ENCODE measurements around the gene EFEMP1.

The EFEMP1 gene

DNA sequence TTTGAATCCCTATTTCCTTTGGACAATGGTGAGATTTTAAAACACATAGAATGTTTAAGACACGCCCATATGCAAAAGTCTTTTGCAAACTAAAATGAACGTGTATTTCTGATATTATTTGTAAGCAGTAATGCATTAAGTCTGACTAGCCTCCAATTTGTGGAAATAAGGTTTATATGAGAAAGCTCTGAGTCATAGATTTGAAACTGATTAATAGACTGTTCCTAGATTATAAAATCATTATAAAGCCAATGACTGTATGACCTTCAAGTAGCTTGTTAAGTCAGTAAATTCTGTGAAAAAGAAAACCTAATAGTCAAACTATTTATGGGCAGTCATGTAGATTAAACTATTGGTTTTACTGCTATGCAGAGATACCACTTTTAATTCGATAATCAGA is 12.8 kb upstream of the EFEMP1 start:
- no peak for DNase-seq

DNA sequence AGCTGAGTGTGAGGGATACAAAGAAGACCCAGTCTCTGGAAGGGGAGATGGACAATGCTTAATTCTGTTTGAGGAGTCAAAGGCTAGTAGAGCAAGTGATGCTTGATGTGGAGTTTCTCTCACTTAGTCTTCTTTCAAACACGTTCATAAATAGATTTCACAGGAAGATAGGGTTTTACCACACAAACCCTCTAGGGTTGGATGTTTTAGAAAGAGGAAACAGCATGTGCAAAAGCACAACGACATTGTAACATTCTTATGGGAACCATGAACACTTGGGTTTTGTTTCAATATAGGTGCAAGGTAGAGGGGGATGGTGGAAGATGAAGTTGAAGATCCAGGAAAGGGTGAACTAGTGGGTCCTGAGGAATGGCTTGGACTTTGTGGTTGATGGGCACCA is 10.8 kb upstream of the EFEMP1 start:
- DNase-seq: no peak

DNA sequence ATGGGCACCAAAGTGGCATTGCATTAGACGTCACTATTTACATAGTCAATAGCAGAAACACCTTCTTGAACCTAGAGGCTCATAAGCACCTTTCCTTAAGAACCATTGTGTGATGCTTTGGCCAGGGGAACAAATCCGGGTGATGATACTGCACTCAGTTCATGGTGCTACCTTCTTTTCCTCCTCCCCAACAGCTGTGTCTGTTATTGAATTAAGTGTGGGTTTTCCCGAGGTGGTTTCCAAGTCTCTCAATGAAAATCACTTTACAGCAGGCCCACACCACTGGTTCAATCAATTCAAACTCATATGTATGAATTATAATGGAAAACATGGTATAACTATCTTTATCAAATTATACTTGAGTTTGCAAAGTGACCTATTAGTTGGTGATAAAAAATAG is 9.3 kb upstream of the EFEMP1 start:
- no peak for DNase-seq

DNA sequence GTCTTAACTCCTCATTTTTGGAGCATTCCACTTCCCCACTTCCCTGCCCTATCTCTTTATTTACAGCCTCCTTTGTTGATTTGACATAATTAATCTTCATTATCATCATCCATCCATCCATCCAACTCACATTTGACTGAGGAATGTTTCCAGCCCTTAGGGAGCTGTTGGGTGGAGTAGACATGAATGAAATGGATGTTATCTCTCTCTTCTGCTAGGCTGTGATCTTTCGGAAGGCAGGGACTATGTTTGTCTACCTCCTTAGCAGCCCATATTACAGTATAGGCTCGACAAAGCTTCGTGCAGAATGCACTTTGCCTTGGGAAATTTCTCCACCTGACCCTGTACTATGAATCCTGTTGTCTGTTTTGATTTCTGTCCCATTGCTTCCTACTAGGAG is 7.7 kb upstream of the EFEMP1 start:
- DNase-seq: no peak

DNA sequence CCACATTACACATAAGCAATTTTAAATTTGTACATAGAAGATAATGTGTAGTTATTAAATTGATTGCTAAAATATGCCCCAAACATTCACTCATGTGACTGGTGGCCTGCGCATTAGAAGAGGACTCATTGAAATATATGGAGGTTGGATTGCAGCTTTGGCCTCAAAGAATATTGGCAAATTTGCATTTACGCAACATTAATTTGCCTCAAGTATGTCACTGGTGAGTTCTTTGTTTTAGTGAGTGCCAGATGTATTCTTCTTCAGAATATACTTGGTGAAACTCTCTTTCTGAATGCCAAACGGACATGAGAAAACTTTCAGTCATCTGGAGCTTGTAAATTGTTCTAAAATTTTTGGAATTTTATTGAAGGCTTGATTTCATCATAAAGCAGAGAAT is 5.9 kb upstream of the EFEMP1 start:
- DNase-seq: no peak

DNA sequence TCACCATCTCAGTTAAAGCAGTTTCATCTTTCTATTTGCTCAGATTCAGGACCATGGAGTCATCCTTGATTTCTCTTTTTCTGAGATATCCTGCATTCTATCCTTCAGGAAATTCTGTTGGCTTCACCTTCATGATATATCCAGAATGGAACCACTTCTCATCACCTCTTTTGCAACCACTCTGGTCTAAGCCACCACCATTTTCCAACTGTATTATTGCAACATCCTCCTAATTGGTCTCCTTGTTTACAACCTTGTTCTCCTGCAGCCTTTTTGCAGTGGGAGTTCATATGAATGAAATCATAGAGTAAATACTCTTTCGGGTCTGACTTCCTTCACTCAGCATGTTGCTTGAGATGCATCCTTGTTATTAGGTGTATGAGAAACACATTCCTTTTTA is 3.4 kb upstream of the EFEMP1 start:
- DNase-seq: no peak

DNA sequence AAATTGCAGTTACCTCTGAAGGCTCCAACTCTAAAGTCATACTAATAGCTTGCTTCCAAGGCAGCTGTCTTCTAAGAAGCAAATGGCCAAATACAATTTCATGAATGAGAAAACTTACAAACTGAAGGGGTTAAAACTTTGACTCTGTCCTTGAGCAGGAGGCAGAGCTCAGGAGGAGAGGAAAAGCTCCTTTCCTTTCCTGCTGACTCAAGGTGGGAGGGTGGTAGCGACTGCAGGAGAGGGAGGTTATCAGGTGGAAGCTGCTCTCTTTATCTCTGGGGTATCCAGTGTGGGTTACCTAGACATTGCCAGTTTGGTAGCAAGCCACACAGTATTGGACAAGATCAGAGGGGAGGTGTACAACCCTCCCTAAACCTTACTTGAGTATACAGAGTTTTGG is 2.7 kb upstream of the EFEMP1 start:
- no peak for DNase-seq

DNA sequence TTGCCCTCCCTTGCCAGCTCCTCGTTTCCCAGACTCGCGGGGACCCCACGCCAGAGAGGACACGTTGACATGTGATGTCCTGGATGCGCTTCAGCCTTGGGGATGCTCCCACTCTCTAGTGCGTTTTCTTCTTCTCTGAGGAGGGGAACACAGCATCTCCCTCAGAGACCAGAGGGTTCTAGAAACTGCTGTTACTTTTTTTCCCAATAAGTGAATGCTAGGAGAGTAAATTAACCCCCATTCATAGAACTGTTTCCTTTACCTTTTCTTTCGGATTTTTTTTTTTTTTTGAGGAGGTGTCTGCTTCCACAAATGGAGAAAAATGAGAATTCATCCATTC is 370 bp upstream of the EFEMP1 start:
- no peak for DNase-seq

DNA sequence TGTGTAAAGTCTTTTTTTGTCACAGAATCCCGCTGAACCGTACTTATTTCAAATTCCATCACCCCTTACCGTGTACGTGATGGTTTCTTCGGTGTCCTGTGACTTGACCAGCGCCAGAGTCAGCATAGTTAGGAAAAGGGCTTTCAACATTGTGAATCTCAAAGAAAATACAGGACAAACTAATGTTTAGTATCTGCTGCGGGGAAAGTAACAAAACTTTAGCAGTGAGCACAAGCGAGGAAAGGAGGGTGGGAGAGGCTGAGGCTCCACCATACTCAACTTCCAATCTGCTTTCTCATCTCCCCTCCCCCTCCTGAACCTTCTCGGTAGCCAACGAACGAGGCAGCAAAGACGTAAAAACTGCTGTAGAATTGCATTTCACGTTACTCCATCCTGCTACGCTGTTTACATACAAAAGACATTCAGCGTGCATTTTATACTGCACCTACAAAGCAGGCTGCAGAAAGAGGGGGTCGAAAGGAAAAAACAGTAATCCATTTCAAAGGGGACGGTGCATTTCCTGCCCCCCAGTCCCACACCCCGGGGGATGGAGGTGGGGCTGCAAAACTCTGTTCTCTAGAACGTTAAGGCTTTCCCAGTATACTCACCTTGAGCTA is 1.2 kb downstream of the EFEMP1 start:
- peak; percentile 58 for DNase-seq

DNA sequence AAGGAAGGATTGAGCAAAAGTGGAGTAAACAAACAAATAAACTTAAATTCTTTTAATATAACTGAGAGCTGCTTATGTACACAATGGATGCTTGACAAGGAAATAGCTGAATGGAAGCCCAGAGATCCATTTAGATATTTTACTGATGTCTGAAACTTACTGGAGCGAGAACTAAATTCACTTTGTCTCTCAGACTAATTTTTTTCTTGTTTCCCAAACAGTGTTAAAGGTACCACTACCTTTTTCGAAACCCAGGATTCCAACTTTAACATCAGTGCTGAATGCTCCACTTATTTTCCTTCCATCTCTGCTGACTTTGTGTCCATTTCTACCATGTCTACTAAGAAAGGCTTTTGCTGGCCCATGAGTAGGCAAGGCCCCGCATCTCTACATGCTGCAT is 4.0 kb downstream of the EFEMP1 start:
- no peak for DNase-seq

DNA sequence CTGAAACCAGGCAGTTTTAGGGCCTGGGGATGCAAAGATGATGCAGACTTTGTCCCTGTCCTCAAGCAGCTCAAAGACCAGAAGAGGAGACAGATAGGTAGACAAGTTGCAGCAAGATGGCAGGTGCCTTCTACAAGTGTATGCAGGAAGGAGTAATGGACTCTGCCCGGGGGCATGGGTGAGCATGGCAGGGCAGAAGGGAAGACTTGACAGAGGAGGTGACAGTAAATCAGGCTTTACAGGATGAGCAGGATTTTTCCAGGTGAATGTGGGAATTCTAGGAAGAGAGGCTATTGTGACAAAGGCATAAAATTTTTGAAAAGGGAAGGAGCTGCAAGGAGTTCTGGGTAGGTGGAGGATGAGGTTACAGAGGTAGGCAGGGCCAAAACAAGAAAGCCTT is 4.7 kb downstream of the EFEMP1 start:
- no peak for DNase-seq

DNA sequence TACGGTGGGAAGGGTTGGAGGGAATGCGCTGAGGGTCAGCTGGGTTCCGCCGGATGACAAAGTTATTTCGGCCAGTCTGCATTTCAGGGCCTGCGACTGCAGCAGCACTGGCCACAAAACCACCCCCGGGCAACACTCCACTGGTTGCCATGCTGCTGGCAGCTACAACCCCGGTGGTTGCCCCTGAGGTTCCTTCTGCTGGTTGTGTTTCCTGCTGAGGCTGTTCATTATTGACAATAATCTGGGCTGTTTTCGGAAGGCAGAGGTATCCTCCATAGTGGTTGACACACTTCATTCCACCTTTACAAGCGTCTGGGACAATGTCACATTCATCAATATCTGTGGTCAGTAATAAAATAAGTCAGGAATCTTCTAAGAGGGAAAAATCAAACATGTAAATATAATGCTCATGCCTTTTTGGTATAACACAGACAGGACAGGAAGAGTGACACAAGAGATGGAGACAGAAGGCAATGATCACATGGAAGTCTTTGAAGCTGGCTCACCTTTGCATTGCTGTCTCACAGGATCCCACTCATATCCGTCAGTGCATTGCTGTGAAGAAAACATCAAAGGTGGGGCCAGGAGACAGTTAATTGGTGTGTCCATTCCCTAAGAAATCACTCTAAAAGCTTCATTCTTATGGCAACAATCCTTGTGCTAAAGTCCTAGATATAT is 5.7 kb downstream of the EFEMP1 start:
- no peak for DNase-seq

DNA sequence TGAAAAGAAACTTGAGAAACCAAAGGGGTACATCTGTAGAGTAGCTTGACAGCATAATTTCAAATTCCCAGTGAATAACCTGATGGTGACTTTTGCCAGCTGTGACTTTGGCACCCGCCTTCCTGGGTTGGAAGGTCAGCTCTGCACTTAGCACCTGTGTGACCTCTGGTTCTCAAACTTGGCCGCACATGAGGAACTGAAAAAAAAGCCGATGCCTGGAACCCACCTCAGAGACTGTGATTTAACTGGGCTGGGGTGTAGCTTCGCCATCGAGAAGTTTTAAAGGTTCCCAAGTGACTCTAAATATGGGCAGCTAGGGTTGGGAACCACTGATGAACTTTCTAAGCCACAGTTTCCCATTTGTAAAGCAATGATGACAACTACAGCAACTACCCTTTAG is 6.5 kb downstream of the EFEMP1 start:
- no peak for DNase-seq

DNA sequence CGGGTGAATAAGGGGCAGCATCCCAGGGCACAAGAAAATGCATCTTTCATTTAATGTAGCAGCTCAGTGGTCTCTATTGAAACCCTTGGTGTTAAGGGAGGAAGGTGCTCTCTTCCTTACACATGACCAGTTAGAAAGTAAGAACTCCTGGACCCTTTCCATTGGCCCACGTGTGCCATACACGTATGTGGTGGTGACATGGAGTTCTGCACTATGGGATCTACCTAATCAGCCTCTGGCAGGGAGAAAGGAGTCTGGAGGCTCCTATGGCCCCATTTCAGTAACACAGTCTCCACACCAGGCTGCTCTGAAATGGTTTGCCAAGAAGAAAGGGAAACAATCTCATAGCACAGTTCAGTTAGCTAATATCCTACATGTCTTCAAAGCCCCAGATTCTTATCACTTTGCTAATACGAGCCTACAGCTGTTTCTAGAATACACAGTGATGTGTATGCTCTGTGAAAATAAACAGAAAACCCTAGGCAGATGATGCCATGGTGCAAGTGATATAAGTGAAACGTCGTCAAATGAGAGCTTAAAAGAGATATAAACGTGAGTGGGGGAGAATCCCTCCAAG is 7.0 kb downstream of the EFEMP1 start:
- no peak for DNase-seq

DNA sequence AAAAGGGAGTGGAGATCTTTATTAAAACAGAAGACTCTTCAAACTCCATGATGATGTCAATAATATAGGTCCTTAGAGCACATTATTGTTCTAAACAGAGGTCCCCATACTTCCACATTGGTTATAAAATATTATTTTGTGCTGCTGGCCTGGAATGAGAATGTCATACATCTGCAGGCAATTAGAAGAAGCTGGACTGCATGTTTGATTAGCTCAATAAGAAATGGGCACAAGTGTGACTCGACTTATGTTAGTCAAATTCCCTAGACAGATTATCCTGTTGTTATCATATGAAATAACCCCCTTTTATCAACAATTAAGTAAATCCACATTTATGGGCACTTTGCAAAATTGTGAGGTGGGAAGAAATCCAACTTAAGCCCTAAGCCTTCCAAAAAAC is 8.8 kb downstream of the EFEMP1 start:
- DNase-seq: no peak

DNA sequence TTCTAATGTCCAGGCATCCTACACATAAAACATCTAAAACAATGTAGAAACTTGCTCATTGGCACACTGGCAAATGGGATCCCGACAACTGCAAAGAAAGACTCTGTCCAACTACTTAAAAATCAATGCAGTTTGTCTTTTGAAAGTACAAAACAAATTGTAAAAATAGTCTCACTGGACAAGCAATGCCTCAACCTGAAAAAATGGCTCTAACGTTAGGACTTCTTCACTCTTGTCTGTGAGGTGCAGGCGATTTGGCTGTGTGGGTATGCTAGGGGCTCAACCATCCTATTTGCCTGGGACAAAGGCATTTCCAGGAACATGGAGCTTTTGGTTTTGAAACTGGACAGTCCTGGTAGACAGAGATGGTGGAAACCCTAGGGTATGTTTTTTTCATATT is 10.7 kb downstream of the EFEMP1 start:
- DNase-seq: no peak

DNA sequence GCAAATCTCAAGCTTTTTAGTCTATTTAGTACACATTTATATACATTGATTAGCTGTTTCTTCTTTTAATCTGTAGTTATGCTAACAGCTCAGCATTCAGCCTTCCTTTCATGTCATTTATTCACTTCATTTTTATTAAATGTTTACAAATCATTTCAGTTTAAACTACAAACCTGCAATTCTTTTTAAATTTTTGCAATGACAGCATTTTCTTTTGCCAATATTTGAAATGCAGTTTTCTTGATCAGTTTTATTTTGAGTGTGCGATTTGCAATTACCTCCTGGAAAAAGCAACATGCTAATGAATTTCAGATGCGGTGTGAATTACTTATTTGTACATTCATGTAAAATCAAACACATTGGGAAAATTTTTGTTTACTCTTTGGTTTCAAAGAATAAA is 13.5 kb downstream of the EFEMP1 start:
- DNase-seq: no peak

DNA sequence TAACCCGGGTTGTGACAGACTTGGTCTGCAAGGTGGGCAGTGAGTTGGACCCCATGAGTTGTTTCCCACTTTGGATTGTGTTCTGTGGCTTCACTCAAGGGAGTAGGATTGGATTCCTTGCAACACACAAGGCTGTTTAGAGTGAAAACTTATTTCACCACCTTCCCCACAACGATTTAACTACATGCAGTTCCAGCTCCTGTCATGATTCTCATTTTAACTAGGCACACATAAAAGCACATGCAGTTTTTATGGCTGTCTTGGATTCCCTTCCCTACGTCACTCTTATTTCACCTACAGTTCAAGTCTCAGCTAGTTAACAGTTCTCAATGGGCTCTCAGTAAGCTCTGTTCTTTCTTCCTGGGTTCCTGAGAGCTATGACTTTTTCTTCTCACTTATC is 15.9 kb downstream of the EFEMP1 start:
- no peak for DNase-seq

DNA sequence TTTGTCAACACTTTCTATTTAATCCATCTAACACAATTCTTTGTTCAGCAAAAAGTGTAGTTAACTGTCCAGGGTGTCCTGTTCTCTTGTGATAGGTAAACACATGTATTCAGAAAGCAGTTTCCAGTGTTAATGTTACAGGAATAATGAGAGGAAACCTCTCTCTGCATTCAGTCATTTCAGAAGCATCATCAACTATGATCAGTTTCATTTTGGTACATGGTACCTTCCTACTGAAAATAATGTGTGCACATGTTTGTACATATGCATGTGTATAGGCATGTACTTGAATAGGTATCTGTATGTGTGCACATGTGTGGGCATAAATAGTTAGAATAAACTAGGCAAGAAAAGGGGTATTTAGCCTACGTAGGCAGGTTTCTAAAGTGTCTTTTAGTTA is 16.6 kb downstream of the EFEMP1 start:
- no peak for DNase-seq

DNA sequence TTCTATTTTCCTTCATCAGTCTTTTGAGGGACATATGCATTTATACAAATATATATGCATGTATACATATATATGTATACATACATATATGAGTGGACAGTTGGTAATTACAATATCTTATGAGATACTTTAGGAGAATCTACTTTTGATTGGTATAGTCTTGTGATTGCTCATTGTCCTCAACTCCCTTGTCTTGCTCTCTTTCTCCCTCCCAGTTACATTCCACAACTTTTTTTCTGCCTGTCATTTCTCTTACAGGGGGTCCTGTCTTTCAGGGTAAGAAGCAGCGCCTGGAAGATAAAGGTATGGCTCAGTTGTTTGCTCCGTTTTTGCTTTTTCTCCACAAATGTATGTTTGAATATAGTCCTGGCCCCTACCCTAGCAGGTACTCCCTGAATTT is 19.9 kb downstream of the EFEMP1 start:
- DNase-seq: no peak

DNA sequence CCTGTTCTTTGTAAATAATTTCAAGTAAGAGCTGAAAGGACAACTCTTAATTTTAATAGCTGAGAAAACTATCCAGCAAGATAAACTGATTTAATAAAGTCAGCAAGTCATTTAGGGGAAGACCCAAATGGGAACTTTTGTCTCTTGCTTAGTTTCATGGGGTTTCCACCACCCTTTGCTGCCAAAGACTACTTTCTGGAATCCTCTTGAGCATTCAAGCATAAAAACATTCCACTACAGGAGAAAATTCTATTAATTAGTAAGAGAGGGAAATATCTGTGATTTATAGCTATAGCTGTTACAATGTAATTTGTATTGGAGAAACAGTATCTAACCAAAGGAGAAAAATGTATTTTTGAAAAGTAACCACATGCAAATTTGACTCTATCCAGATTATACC is 20.6 kb downstream of the EFEMP1 start:
- no peak for DNase-seq

DNA sequence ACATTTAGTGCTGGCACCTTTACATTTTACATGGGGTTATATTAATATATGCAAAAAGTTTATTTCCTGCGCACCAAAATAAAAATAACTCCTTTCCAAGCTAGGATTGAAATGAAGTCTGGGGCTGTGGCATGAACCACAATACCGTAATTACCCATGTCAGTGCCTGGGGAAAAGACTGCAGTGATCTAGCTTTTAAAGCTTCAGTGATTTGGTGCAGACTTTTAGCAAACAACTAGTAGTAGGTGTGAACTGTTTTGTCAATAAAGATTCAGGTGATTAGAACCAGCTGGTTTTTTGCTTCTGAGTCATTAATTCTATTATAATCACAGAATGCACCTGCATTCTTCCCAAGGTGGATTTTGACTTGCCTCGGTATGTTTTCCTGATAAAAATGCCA is 21.2 kb downstream of the EFEMP1 start:
- no peak for DNase-seq

DNA sequence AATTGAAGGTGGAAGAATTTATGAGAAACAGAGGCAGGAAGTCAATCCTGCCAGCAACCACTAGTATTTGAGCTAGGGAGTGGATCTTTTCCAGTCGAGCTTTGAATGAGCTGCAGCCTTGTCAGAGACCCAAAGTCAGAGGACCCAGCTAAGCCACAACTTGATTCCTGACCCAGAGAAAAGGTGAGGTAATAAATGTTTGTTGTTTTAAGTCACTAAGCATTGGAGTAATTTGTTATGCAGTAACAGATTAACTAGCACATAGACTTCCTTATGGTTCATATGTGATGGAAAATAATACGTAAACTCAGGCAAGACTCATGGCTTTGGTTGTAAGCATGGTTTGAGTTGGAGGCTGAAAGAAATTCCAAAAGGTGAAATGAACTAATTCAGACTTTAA is 21.6 kb downstream of the EFEMP1 start:
- no peak for DNase-seq

DNA sequence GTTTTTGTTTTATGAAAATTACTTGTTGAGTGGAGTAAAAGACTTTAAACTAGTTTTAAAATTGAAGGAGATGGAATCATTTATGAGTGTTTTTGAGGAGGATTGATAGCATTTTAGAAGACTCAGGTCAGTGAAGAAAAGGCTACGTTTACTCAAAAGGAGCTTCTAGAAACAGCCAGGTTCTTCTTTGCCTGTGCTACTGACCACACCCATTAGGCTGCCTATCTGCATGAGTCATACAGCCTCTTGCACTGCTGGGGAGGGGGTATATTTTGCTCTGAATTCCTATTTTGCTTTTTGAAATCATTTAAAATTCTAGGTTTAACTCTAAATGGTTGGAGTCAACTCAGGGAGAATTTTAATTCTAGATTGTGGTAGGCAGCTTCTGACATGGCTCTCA is 22.3 kb downstream of the EFEMP1 start:
- no peak for DNase-seq

DNA sequence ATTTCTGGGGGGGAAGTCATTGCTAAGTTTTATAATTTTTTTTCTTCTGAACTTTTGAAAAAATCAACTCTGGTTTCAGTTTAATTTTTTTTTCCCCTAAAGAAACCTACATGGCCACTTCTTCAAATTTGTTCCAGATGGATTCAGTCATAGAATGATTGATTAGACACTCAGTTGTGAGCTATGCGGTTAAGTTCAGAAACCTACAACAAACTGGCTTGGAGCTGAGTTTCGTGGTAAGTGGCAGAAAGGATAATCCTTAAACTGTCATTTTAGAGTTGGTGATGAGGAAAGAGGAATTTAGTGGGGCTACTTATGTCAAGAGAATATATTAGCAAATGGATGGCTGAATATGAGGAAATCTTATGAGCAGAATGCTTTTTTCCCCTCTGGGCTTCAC is 23.7 kb downstream of the EFEMP1 start:
- DNase-seq: no peak

All from right kidney (tissue), 1 donor.